HG03457 (cell line): ENCODE data around the gene SDC4.

Source experiments
- ATAC-seq: cut with Tn5 transposase; IDR thresholded peaks from one replicate; pipeline ENCODE4 v1.9.1; 2021; ENCODE audit warnings: moderate number of reproducible peaks; ENCODE audit not compliant: unreplicated experiment

Gene SDC4

DNA sequence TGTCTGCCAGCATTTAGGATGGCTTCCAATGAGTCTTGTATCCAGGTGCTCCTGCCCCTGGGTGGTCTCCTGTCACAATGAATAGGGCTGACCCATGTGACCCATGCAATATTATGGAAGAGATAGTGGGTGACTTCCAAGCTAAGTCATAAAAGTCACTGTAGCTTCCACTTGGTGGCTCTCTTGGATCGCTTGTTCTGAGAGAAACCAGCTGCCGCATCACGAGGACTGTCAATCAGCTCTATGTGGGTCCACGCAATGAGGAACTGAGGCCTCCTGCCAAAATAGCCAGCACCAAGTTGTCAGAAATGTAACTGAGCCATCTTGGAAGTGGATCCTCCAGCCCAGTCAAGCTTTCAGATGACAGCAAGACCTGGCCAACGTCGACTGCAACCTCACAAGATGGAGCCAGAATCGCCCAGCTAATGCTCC, 25.3 kb downstream of the SDC4 start:
- no peak for ATAC-seq

DNA sequence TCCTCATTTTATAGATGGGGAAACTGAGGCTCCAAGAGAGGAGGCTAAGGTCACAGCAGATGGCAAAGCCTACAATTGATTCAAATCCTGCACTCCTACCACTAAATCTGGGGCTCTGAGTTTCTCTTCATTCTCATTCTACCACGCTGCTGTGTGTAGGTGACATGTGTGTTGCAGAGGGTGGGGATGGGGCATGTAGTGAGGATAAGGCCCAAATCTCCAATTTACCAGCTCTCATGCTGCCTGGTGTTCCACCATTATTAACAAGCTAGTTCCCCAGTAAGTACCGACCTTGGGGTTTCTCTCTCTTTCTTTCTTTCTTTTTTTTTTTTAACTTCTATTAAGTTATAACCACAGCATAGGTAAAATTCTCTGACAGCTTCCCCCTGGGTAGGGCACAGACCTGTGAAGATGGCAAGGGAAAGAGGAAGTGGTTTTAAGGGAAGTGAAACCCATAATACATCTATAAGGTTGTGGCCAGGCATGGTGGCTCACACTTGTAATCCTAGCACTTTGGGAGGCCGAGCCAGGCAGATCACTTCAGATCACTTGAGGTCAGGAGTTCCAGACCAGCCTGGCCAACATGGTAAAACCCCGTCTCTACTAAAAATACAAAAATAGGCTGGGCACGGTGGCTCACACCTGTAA, 27.2 kb downstream of the SDC4 start:
- no peak for ATAC-seq

DNA sequence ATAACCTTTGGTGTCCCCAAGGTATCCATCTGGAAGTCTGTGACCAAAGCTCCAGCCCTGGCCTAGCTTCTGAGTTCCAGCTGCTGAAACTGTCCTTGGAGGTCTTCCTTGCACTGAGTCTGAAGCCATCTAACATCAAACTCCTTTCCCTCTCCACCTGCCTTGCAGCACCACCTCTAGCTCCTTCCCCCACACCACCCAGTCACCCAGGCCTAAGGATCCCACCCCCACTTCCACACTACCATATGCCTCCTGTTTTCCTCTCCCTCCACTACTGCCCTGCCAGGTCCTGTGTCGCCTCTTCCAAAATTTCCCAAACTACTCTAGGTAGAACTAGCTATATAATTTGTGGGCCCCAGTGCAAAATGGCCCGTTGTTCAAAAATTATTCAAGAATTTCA, 29.3 kb downstream of the SDC4 start:
- no peak for ATAC-seq

DNA sequence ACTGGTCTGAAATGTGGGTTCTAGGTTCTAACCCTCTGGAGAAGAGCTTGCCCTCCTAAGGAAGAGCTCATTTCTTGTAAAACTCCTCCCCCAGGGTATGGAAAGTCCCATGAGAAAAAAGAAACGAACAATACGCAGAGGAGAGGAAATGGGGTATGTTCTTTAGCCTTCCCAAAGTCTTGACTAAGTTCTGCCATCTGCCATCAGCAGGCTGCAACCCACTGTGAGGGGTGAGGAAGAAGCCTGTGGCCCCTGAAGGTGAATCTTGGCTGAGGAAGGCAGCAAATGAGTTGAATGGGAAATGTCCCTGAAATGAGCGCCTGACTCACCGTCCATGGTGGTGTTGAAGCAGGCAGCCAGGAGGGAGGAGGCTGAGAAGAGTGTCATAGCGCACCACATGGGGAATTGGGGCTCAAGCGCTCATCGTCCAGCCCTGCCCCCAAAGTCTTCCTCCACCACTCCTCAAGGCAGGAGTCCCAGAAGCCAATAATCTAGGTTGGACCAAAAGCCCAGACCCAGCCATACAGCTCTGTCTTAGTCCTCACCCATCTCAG, 29.8 kb downstream of the SDC4 start:
- no peak for ATAC-seq

DNA sequence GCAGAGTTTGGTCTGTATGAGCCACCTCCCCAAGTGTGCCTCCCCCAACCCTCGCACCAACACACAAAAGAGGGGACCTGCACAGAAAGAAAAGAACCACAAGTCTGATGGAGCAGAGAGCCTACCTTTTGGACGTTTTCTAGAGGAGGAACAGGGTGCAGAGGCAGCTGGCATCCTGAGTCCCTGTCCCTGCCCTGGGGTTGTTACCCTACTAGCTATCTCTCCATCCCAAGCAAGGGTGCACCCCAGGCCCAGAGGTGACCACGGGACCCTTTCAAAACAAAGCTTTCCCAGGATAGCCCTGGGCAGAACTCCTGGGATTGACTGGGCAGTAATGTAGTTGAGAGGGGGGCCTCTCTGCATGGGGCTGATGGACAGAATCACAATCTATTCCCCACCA, 30.4 kb downstream of the SDC4 start:
- ATAC-seq = no peak

DNA sequence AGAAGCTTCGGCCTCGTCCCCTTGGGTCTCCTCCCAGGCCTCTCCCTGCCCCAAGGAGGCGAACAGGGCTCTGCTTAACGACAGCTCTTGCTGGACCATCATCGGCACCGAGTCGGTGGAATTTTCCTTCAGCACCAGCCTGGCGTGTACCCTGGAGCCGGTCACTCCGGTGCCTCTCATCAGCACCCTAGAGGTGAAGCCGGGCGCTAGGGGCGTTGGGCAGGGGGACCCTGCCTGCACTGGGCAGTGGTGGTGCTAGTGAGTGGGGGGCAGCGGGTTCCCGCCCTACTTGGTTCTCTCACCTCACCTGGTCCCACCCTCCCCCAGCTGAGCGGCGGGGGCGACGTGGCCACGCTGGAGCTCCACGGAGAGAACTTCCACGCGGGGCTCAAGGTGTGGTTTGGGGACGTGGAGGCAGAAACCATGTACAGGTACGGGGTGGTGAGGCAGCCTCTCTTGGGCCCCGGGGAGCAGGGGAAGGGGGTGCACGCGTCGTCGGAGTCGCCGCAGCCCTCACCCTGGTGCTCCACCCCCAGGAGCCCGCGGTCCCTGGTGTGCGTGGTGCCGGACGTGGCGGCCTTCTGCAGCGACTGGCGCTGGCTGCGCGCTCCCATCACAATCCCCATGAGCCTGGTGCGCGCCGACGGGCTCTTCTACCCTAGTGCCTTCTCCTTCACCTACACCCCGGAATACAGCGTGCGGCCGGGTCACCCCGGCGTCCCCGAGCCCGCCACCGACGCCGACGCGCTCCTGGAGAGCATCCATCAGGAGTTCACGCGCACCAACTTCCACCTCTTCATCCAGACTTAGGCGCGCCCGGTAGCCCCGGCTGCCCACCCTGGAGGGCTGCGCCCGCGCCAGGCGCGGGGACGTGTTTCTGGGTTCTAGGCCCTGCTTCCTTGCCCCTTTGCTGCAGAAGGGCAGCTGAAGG, 31.8 kb downstream of the SDC4 start:
- ATAC-seq = no peak

DNA sequence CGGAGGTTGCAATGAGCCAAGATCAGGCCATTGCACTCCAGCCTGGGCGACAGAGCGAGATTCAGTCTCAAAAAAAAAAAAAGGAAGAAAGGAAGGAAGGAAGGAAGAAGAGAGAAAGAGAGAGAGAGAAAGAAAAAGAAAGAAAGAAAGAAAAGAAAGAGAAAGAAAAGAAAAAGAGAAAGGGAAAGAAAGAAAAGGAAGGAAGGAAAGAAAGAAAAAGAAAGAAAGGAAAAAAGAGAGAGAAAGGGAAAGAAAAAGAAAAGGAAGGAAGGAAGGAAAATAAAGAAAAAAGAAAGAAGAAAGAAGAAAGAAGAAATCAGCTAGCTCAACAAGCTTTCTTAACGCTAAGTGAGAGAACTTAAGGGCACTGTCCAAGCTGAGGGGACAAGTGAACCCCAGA, 32.6 kb downstream of the SDC4 start:
- ATAC-seq = no peak

DNA sequence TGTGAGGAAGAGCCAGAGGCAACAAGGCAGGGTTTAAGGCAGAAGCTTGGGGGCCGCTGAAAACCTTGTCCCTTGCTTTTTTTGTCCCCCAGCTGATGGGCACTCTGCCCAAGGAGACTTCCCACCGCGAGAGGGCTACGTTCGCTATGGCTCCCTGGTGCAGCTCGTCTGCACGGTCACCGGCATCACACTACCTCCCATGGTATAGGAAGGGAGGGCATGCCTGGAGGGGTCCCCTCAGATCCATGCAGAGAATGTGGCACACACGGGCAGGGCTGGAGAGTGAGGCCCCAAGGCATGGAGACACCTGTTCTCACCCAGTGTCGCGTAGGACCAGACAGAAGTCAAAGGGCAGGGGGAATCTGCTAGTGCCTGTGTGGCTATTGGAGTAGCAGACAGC, 34.3 kb downstream of the SDC4 start:
- no peak for ATAC-seq

DNA sequence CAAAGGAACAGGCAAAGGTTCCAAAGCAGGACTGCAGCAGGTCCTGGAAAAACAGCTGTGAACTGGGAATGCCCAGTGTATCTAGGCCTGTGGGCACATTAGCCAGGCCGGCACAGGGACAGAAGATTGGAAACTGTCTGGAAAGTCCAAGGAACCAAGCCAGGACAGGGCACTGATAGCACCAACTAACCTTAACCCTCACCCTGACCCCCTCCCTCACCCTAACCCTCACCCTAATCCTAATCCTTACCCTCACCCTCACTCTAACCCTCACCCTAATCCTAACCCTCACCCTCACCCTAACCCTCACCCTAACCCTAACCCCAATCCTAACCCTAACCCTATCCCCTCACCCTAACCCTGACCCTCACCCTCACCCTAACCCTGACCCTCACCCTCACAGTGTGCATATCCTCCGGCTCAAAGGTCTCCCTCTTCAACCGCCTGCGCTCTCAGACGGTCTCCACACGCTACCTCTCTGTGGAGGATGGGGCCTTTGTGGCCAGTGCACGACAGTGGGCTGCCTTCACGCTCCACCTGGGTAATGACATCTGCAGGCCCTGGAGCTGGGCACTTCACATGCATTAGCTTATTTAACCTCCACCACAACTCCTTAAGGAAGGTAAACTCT, 35.0 kb downstream of the SDC4 start:
- ATAC-seq = no peak

DNA sequence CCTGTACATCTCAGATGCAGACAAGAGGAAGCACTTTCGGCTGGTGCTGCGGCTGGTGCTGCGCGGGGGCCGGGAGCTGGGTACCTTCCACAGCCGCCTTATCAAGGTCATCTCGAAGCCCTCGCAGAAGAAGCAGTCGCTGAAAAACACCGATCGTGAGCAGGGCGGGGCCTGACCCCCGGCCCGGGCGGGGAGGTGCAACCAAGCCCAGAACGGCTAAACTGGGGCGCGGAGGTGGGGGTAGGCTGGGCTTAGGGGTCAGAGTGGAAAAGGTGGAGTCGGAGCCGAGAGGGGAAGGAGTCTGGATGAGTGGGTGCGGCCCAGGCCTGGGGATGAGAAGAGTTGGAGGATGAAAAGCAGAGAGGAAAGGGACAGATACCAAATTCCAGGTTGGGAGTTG, 36.0 kb downstream of the SDC4 start:
- ATAC-seq = no peak

DNA sequence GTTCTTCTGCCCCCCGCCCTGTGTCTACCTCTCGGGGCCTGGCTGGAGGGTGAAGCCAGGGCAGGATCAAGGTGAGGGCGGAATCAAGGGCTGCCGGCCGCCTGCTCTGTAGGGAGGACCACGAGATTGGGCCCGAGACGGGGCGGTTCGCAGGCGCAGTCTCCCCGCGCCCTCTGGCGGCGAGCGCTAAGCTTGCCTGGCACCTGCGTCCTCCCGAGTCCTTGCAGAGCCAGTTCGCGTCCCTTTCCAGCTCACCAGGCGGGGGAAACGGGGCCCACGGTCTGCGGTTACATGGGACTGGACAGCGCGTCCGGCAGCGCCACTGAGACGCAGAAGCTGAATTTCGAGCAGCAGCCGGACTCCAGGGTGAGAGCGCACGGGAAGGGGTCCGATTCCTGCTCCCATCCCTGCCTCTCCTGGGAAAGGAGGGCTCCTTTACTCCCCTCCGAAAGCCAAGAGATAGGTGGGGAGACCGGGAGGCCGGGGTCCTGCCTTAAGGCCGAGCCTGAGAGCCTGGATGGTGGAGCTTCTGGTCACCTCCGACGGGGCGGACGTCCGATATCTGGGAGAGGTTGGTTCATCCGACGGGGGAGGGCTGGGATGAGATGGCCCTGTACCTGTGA, 36.5 kb downstream of the SDC4 start:
- ATAC-seq = no peak

DNA sequence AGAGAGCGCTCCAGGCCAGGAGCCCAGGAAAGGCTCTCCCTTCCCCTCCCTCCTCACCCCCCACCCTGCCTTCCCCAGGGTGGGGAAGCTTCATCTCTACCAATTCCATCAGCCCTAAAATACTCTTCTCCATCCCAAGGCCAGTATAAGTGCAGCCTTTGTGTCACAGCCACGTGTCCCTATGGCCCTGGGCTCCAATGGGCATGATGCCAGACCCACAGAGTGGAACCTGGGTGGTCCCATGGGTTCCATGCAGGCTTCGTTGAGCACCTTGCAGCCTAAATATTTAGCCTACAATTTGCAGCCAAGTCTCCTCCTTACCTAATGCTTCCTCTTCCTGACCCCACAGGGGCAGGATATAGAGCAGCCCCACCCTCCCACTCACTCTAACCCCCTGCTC, 39.1 kb downstream of the SDC4 start:
- ATAC-seq = no peak

DNA sequence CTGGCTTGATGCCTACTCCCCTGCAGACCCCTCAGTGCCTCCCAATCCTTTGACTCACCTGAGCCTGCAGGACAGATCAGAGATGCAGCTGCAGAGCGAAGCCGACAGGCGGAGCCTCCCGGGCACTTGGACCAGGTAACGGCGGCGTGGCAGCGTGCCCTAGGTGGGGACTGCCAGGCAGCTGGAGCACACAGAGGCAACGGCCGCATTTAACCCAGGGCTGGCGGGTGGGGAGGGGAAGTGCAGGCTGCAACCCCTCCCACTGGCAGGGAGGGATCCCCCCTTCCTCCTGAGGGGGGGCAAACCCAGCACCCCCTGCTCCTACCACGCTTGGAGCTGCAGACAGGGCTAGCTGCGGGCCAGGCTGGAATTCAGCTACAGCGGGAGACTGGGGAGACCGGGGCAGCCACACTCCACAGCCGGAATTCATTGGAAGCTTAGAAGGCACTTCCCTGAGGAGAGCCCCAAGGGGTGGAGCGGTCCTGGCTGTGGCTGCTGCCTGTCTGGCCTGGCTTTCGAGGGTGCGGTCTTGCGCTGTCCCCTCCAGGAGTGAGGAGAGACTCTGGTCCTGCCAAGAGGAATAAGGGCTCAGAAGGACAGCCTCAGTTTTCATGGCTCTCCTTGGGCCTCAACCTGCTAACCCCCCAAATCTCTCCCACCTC, 40.0 kb downstream of the SDC4 start, which contains the start of gene MATN4:
MATN4 (minus strand) TSS at position 183 of the 662 bp plus-strand sequence. CDS start 2,717 bp downstream, outside the sequence.
- no peak for ATAC-seq

DNA sequence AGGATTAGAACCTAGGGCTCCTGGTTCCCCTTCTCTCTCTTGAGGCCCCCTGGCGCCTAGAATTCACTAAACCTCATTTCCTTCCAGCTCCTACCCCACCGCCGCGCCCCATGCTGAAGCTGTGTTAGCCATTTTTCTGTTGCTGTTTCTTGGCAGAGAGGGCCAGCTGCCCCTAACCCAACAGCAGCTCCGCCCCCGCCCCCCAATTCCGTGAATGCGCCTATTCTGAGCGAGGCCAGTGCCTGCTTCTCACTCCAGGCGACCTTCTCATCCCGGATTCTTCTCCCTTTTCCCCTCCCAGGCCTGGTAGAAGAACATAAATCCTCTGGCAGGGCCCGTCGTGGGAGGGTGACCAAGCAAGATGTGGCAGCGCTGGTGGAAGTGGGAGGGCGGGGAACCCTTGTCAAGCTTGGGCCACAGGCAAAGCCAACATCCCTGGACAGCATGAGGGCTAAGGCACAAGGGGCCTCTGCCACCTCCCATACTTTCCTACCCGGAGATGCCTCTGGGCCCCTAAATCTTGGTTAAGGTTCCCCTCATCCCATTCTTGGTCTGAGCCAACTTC, 41.1 kb downstream of the SDC4 start:
- no peak for ATAC-seq

DNA sequence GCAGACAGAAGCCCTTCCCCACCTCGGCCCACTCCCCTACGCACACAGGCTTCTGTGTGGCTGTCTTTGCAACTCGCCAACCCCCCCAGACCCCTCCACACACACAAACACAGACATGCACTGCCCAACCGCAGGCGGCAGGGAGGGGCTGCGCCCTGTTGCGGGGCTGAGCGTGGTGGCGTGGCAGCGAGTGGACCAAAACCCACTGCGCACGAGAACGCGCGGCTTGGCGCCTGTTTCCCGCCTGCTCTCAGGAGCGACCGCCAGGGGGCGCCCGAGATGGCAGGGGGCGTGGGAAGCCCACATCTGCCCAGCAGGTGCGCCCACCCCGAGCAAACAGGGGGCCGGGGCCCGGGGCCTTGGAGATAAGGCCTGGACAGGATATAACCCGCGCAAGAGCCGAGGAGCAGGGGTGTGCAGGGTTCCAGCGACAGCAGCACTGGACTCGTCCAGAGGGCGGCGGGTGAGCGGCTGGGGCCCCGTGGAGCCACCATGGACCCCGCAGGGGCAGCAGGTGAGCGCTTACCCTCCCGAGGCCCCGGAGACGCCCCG, 41.7 kb downstream of the SDC4 start, which contains the start of gene RBPJL:
RBPJL (plus strand) TSS at position 410 of the 552 bp plus-strand sequence; CDS start at position 493, 83 bp downstream.
- ATAC-seq = no peak

DNA sequence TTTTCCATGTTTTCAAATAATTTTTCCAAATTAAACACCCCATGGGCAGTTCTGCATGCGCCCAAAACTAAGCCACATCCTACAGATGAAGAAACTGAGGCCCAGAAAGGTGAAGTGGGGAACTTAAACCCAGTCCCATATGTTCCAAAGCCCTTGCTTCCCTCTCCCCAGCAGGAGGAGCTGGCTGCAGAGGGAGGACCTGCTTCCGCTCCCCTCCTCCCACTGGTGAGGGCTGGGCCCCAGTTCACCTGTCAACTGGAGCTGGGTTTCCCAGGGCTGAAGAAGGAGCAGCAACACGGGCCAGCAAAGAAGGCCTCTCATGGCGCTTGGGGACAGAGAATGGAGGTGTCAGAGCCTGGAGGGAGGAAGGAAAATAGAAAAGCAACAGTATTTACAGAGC, 43.0 kb downstream of the SDC4 start:
- no peak for ATAC-seq

DNA sequence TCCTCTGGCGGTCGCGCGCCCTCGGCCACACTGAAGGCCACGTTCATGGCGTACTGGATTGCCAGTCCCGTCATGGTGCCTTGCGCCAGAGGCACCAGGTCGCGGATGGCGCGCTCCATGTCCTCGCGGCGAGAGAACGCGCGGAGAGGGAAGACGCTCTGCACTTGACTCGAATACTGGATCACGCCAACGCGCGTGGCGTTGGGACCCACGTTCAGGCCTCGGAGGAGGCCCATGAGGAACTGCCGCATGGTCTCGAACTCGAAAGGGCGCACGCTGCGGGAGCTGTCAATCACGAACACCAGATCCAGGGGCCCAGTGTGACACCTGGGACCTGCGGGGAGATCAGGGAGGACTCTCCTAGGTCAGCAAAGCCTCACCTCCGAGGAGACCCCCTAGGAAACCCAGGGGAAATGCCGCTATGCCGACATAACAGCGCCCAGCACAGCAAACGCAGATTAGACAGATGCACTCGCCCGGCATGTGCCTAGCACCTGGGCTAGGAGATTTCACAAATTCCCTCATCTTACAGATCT, 43.7 kb downstream of the SDC4 start:
- no peak for ATAC-seq

DNA sequence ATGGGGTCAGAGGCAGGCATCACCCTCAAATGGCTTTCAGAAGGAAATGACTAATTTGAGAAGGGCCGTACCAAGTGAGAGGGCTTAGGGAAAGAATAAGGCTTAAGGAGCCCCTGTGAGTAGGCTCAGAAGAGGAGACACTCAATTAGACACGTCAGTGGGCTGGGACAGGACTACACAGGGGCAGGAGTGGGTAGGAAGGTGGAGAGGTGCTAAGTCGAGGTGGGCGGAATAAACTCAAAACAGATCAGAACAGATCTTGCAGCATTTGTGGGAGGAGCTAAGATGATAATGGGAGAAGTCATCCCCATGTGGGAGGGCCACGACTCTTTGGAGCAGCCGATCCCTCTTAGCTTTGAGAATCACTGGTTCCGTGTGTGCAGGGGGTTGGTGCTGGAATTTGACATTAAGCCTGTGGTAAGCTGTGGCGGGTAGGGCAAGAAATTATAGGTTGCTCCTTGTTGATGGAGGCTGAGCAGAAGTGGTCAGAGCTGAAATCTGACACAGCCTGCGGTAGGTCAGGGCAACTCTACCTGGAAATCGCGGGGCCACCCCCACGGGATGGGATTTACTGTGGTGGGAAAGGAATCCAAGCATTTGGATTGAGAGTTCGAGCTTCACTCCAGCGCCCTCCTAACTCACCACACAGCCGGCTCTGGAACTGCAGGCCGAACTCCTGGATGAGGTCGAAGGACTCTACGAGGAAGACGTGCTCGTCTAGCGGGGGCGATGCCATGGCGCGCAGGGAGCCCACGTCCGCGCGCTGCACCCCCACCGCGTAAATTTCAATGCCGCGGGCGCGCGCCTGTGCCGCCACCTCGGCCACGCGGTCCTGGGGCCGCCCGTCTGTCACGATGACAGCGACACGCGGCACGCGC, 44.4 kb downstream of the SDC4 start:
- no peak for ATAC-seq
